HG02798 (cell line): ENCODE results near the gene DDX23.

Experiments used
- ATAC-seq: cut with Tn5 transposase; IDR thresholded peaks from one replicate; pipeline ENCODE4 v1.9.1; 2021; ENCODE audit warnings: mild to moderate bottlenecking; ENCODE audit not compliant: unreplicated experiment, poor library complexity

DDX23 gene

GRCh38 chr12:48779869-48780268, 72.1 kb downstream of the DDX23 start:
- ATAC-seq, result no peak
